ENCODE data around the gene RAB17.
"Not testable (repeated sequence)": the region's sequence is repeated elsewhere in the genome, so short reads cannot be mapped to it uniquely, and the experiment has no call there.

The RAB17 gene

GRCh38 chr2:237615631-237616249, 25.2 kb upstream of the RAB17 start:
- Mint-ChIP-seq H3K27me3 (no peaks in the 10 kb centered on the region), H3K9me3 (no peaks in the 10 kb centered on the region), H3K4me1 (ENCODE audit: low read depth in 2 of 2) (peaks cover 0 to 4% of the 10 kb centered on the region in 2 donors), H3K4me3 (no peak overlapping the region), H3K36me3 (ENCODE audit: insufficient read depth) (peaks cover 4% of the 10 kb centered on the region), H3K27ac (no peak overlapping the region)
- ATAC-seq (replicated peaks) (no peak), DNase-seq (no peak)

DNA sequence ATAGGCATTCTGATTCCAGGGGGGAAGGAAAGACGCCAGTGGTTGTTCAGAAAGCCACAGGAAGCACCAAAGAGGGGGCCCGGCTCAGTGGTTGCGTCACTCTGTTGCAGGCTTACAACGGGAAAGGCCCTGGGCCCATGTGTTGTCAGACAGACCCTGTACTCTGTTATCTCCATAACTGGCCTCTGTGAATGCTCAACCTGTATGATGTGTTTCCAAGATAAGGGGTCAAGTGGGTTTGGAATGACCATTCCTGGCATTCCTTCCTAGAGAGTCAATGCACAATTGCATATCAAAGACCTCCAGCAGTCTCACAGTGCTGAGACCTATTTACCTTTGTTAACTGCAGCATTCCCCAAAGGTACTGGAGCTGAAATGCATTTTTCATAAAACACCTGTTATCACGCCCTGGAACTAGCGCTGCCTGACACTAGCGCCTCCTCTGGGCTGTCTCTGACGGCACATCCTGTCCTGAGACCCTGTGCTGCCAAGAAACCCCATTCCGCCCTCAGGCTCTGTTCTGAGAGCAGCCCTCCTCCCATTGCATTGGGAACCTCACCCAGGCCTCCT, 23.7 kb upstream of the RAB17 start:
- DNase-seq: no peak
- peaks cover 4% of the 10 kb centered on the region for H3K36me3 Mint-ChIP-seq (ENCODE audit: insufficient read depth)
- no peaks in the 10 kb centered on the region for H3K9me3 Mint-ChIP-seq
- no peak for ATAC-seq (replicated peaks)
- H3K4me3 Mint-ChIP-seq: no peak overlapping the region
- H3K27ac Mint-ChIP-seq: no peak overlapping the region
- peaks cover 0 to 4% of the 10 kb centered on the region in 2 donors for H3K4me1 Mint-ChIP-seq (ENCODE audit: low read depth in 2 of 2)
- H3K27me3 Mint-ChIP-seq: peaks cover 7 to 8% of the 10 kb centered on the region in 2 donors

DNA sequence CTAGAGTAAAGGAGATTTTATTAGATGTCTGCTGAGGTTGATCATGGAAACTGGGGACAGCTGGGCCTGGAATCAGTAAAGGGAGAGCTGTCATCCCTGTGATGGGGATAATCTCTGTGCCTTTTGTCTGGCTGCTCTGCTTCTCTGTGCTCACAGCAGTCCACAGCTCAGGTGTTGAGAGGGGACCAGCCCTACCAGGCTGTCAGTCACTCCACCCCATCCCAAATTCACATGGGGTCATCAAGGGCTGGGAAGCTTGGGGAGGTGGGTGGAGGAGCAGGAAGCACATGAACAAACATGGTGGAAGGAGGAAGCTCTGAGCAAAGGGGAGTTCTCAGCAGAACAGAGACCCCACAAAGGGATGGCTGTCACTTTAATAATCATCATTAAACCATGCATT, 23.1 kb upstream of the RAB17 start:
- no peak for DNase-seq
- Mint-ChIP-seq H3K36me3 (ENCODE audit: insufficient read depth) (peaks cover 4% of the 10 kb centered on the region), H3K27ac (no peak overlapping the region), H3K9me3 (no peaks in the 10 kb centered on the region), H3K27me3 (peaks cover 11 to 14% of the 10 kb centered on the region in 2 donors), H3K4me1 (ENCODE audit: low read depth in 2 of 2) (peaks cover 0 to 4% of the 10 kb centered on the region in 2 donors), H3K4me3 (no peak overlapping the region)
- no peak for ATAC-seq (replicated peaks)

DNA sequence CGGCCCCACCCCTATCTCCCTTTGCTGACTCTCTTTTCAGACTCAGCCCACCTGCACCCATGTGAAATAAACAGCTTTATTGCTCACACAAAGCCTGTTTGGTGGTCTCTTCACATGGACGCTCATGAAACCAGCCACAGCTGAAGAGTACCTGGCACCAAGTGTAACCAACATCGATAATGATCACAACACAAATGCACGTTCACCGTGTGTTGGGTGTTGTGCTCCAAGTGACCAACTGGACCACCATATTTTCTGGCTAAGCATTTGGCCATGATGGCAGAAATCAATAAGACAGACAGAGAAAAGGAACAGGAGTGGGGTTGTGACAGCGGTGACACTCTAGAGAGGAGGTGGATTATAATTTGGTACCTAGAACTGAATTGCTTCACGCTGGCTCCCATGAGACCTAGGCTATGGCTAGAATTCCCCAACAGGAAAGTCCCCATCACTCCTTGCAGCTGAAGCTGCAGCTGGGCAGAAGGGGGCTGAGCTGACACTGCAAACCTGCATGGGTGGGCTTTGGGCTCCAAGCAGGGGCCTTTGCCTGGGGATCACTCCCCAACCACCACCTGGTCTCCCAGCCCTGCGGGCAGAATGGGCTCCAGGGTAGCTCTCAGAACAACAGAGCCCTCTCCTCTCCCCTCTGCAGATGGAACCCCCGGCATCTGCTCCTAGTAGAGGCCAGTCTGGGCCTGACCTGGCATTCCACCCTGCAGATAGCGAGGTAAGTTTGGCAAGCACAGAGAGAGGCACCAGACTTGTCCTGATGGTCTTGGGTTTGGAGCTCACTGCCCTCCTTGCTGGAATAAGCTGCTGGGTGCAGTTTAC, 22.2 kb upstream of the RAB17 start:
- Mint-ChIP-seq H3K36me3 (ENCODE audit: insufficient read depth) (peaks cover 4% of the 10 kb centered on the region), H3K9me3 (no peaks in the 10 kb centered on the region), H3K27me3 (peaks cover 19 to 23% of the 10 kb centered on the region in 2 donors), H3K4me3 (no peak overlapping the region), H3K27ac (no peak overlapping the region), H3K4me1 (ENCODE audit: low read depth in 2 of 2) (peaks cover 0 to 4% of the 10 kb centered on the region in 2 donors)
- no peak for ATAC-seq (replicated peaks)
- no peak for DNase-seq

DNA sequence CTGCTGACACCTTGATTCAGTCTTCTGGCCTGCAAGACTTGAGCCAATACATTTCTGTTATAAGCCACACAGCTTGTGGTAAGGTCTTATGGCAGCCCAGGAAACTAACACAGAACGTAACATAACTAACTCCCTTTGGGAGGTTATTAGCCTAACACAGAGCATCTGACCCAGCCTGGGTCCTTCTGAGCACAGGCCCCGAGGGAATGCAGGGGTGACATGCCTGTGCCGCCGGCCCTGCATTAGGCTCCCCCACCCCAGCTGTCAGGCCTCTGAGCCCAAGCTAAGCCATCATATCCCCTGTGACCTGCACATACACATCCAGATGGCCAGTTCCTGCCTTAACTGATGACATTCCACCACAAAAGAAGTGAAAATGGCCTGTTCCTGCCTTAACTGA, 16.0 kb upstream of the RAB17 start:
- not testable (repeated sequence) for H3K36me3 Mint-ChIP-seq (ENCODE audit: insufficient read depth); ATAC-seq (replicated peaks); H3K27ac Mint-ChIP-seq; H3K4me3 Mint-ChIP-seq; DNase-seq; H3K9me3 Mint-ChIP-seq
- Mint-ChIP-seq H3K27me3 (peaks cover 24 to 26% of the 10 kb centered on the region in 2 donors), H3K4me1 (ENCODE audit: low read depth in 2 of 2) (peaks cover 11 to 15% of the 10 kb centered on the region in 2 donors)

DNA sequence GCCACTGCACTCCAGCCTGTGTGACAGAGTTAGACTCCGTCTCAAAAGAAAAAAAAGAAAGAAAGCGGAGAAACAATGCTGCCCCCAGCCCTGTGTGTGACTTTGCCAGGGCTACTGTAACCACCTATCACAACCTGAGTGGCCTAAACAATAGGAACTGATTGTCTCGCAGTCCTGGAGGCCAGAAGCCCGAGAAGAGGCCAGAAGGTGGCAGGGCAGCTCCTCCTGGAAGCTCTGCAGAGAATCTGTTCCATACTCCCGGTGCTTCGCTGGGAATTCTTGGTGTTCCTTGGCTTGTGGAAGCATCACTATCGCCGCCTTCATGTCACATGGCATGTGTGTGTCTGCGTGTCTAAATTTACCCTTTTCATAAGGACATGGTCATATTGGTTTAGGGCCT, 14.4 kb upstream of the RAB17 start:
- DNase-seq: no peak

DNA sequence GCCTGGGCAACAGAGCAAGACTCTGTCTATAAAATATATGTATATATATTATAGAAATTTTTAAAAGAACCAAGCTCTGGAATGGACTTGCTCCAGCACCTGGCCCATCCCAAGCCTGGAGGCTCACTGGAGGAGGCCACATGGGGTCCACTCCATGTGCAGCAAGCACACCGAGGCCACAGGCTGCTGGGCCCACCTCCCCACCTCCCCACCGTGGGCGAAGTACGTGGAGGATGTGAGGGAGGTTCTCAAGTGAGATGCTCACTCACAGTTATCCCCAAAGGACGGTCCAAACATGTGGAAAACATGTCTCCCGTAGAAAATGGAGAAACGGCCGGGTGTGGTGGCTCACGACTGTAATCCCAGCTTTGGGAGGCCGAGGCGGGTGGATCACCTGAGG, 13.9 kb upstream of the RAB17 start:
- Mint-ChIP-seq H3K9me3 (no peaks in the 10 kb centered on the region), H3K27ac (peak overlapping the region; percentile 90 to 96), H3K36me3 (ENCODE audit: insufficient read depth) (peaks cover 10% of the 10 kb centered on the region), H3K4me1 (ENCODE audit: low read depth in 2 of 2) (peaks cover 11 to 15% of the 10 kb centered on the region in 2 donors), H3K4me3 (peak overlapping the region in 1 of 2 donors; percentile 75), H3K27me3 (peaks cover 19% of the 10 kb centered on the region in 2 donors)
- no peak for DNase-seq
- ATAC-seq (replicated peaks): no peak

More for the DNA sequence above, 14.4 kb upstream of the RAB17 start:
- Mint-ChIP-seq H3K9me3 (no peaks in the 10 kb centered on the region), H3K27me3 (peaks cover 24 to 25% of the 10 kb centered on the region in 2 donors), H3K36me3 (ENCODE audit: insufficient read depth) (peaks cover 10% of the 10 kb centered on the region), H3K4me3 (no peak overlapping the region), H3K4me1 (ENCODE audit: low read depth in 2 of 2) (peaks cover 11 to 15% of the 10 kb centered on the region in 2 donors), H3K27ac (peak overlapping the region; percentile 73 to 96)
- no peak for ATAC-seq (replicated peaks)

DNA sequence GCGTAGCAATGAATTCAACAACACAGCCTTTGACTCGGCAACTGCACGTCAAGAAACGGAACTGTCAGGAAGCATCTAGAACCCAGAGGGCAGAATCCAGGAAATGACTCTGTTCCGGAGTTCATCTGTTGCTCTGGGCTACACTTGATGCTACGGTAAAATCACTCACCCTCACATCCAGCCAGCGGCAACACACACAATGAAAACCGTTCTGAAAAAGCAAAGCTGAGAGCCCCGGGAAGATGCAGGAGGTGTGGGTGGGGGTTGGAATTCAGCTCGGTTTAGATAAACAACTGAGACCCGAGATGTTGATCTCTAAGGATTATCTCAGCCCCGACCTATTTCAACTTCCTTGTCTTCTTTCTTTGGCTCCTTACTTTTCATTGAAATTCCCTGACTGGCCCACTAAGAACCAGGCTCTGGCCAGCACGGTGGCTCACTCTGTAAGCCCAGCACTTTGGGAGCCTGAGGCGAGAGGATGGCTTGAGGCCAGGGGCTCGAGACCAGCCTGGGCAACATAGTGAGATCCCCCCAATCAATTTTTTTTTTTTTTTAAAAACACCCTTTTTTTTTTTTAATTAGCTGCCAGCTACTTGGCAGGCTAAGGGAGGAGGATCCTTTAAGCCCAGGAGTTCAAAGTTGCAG, 13.3 kb upstream of the RAB17 start:
- peaks cover 13 to 14% of the 10 kb centered on the region in 2 donors for H3K27me3 Mint-ChIP-seq
- peak overlapping the region; percentile 75 to 76 for H3K4me3 Mint-ChIP-seq
- H3K36me3 Mint-ChIP-seq (ENCODE audit: insufficient read depth): peaks cover 10% of the 10 kb centered on the region
- ATAC-seq (replicated peaks) (peak; percentile 100), DNase-seq (peak; percentile 36 to 54 (median 45))
- H3K27ac Mint-ChIP-seq: peak overlapping the region; percentile 90 to 96
- no peaks in the 10 kb centered on the region for H3K9me3 Mint-ChIP-seq
- peaks cover 11 to 15% of the 10 kb centered on the region in 2 donors for H3K4me1 Mint-ChIP-seq (ENCODE audit: low read depth in 2 of 2)

DNA sequence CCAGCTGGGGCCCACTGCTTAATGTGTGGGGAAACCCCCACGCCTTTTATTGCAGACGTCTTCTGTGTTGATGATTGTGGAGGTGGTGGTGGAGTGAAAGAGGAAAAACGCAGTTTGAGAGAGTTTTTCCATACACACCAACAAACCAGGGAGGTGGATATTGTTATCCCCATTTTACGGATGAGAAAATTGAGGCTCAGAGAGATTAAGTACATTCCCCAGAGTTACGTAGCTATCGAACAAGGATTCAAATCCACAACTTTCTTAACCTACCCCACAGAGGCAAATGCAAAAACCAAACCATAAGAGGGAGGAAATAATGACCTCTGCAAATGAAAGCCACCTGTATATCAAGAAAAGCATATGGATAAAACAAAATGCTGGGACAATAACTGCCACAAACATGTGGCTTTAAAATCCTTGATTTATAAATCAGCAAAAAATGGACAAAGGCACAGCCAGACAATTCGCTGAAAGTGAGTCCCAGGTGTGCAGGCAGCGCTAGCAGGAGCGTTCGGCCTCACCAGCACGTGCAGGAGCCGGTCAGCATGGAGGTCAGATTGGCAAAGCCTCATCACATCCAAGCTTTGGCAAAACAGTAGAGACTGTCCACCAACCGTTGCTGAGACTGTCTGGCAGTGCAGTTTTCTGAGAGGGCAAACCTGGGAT, 12.6 kb upstream of the RAB17 start:
- no peaks in the 10 kb centered on the region for H3K9me3 Mint-ChIP-seq
- peaks cover 10% of the 10 kb centered on the region for H3K36me3 Mint-ChIP-seq (ENCODE audit: insufficient read depth)
- peak overlapping the region; percentile 75 to 76 for H3K4me3 Mint-ChIP-seq
- ATAC-seq (replicated peaks) (no peak), DNase-seq (no peak)
- peaks cover 7 to 9% of the 10 kb centered on the region in 2 donors for H3K27me3 Mint-ChIP-seq
- peaks cover 15 to 19% of the 10 kb centered on the region in 2 donors for H3K4me1 Mint-ChIP-seq (ENCODE audit: low read depth in 2 of 2)
- H3K27ac Mint-ChIP-seq: peak overlapping the region; percentile 90 to 96

- peaks cover 0 to 2% of the 10 kb centered on the region in 2 donors for H3K27me3 Mint-ChIP-seq
- peaks cover 10% of the 10 kb centered on the region for H3K36me3 Mint-ChIP-seq (ENCODE audit: insufficient read depth)
- no peak overlapping the region for H3K4me3 Mint-ChIP-seq
- H3K4me1 Mint-ChIP-seq (ENCODE audit: low read depth in 2 of 2): peaks cover 16 to 22% of the 10 kb centered on the region in 2 donors
- DNase-seq (no peak), ATAC-seq (replicated peaks) (no peak)
- no peak overlapping the region for H3K27ac Mint-ChIP-seq
- H3K9me3 Mint-ChIP-seq: no peaks in the 10 kb centered on the region
These were observed 11.9 kb upstream of the RAB17 start for GRCh38 chr2:237602409-237602808.

DNA sequence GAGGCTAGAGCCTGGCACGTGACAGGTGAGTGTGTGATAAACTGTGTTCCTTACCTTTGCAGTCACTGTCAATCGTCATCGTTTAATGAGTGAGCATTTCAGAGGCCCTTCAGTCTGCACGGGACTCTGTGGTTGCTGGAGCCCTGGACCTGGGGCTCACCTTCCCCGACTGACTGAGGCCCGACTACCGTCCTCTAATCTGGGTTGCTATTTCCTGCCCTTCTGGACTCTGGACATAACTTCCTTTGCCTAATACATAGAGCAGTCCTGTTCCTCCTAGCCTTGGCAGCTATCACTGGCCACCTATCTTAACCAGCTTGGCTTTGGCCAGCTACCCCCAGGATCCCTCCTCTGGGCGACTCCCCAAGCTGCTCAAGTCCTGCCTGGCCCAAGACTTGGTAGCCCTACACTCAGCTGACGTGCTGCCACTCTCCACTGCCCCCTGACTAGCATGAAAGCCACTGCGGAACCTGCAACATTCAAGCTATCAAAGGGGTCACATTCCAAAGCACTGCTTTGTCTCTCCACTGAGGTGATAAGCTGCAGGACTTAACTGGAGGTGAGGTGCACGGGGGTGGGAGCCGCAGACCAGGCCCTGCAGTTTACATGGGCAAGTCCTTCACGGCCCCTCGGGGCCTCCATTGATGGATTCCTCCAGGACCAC, 11.1 kb upstream of the RAB17 start:
- no peak overlapping the region for H3K4me3 Mint-ChIP-seq
- H3K9me3 Mint-ChIP-seq: no peaks in the 10 kb centered on the region
- peaks cover 16 to 22% of the 10 kb centered on the region in 2 donors for H3K4me1 Mint-ChIP-seq (ENCODE audit: low read depth in 2 of 2)
- H3K27ac Mint-ChIP-seq: peak overlapping the region; percentile 78
- DNase-seq: no peak
- peaks cover 10% of the 10 kb centered on the region for H3K36me3 Mint-ChIP-seq (ENCODE audit: insufficient read depth)
- H3K27me3 Mint-ChIP-seq: no peaks in the 10 kb centered on the region
- ATAC-seq (replicated peaks): no peak

DNA sequence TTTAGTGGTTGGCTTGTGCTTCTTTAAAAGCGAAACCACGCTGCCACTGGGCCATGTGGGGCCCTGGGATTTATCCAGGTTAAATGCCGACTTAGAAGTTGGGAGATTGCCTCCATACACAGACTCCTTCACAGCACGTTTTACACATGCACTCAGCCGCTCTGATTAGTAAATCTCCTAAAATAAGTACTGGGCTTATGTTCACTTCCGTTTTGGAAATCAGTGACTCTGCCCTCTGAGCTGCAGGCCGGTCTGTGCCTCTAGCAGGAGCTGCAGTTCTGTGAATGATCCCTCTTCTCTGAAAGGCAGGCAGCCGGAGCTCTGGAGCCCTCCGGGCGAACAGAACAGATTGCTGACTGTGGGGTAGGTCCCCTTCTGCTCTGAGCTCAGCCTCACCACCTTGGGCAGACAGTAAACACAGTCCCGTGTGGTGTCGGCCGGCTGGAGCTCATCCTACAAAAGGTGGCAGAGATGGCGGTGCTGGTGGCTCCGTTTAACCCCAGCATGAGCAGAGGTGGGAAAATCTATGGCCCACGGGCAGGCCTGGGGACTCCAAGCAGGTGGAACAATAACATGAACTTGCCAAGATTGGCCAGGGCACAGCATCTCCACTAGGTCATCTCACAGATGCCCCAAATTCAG, 9.8 kb upstream of the RAB17 start:
- peaks cover 10% of the 10 kb centered on the region for H3K36me3 Mint-ChIP-seq (ENCODE audit: insufficient read depth)
- no peak for DNase-seq
- H3K4me1 Mint-ChIP-seq (ENCODE audit: low read depth in 2 of 2): peaks cover 16 to 22% of the 10 kb centered on the region in 2 donors
- no peaks in the 10 kb centered on the region for H3K9me3 Mint-ChIP-seq
- H3K4me3 Mint-ChIP-seq: no peak overlapping the region
- peak overlapping the region; percentile 78 for H3K27ac Mint-ChIP-seq
- H3K27me3 Mint-ChIP-seq: no peaks in the 10 kb centered on the region
- no peak for ATAC-seq (replicated peaks)
